ENCODE measurements around the gene RABL6. TPM values are rescaled to one million over a fixed set of nuclear protein-coding genes. Genes with fewer than 3 reads are reported as not detected.

RABL6 gene
- total and polyA plus RNA-seq, 2 of the 4 experiments (the other 2 are of a cell fraction), result 37.1 to 47.5 TPM

GRCh38 chr9:136825295-136826187 is 17.8 kb downstream of the RABL6 start:
- H4K91ac ChIP-seq (ENCODE audit: insufficient read depth, low read depth, low read length), result no peak overlapping the region
- no peak overlapping the region for H3K4ac ChIP-seq (ENCODE audit: low read depth, low read length)
- no peaks in the 10 kb centered on the region for H3K27me3 ChIP-seq (ENCODE audit: control insufficient read depth, insufficient read depth, low read length)
- peaks cover 11 to 22% of the 10 kb centered on the region in 2 experiments; a peak in 3 of 4 replicates for H3K79me1 ChIP-seq (ENCODE audit: low read depth in 1 of 2, low read length in 2 of 2)
- no peak for DNase-seq
- BruUV-seq (replicated peaks), result no TSS peak
- peaks cover 3% of the 10 kb centered on the region; the same call in 1 of the 2 replicates for H3K4me1 ChIP-seq (ENCODE audit: control insufficient read depth, insufficient read depth, low read length)
- WGBS, 2 experiments (ENCODE audit: extremely low coverage in 2 of 2, insufficient read length in 1 of 2), result 93% methylated on average over 22 of the region's 44 CpGs; no CpG with 5 or more reads in 1 of the 2 experiments
- TF ChIP-seq MXI1 (IDR thresholded peaks at IDR 0.05; ENCODE audit: borderline replicate concordance, low read depth, low read length), result no peak
- in situ Hi-C loops (cut with MboI; ENCODE audit: low sequenced_read_pairs) (no loop called here), dilution Hi-C loops (cut with HindIII; ENCODE audit: low sequenced_read_pairs, unreplicated experiment) (no loop called here), intact Hi-C loops (cut with micrococcal nuclease) (no loop called here)
- no peak for ATAC-seq (ENCODE audit: low read depth)
- no peak overlapping the region for H3K27ac ChIP-seq (ENCODE audit: insufficient read depth, low read length)
- ChIA-PET POLR2A (ENCODE audit: unreplicated experiment) (no interaction called here), CTCF (no interaction called here)
- H3K23ac ChIP-seq (ENCODE audit: low read depth, low read length), result no peak overlapping the region
- no peaks in the 10 kb centered on the region for H3K9me3 ChIP-seq (ENCODE audit: control insufficient read depth, insufficient read depth, low read length)
- H2AK5ac ChIP-seq (ENCODE audit: low read depth, low read length), result no peak overlapping the region
- no peak overlapping the region for H2AK9ac ChIP-seq (replicated peaks; ENCODE audit: low read depth, low read length, poor library complexity)
- H3K4me3 ChIP-seq (ENCODE audit: insufficient read depth, low read depth, low read length), result no peak overlapping the region
- H3K36me3 ChIP-seq (ENCODE audit: control insufficient read depth, insufficient read depth, low read length), result peaks cover 50% of the 10 kb centered on the region
- H3K56ac ChIP-seq (ENCODE audit: extremely low read depth, insufficient read depth, low read length), result no peak overlapping the region
- no peak overlapping the region for H2BK120ac ChIP-seq (ENCODE audit: low read depth, low read length)
- no peak overlapping the region for H3K9ac ChIP-seq (ENCODE audit: low read depth, low read length)
- H2BK5ac ChIP-seq (ENCODE audit: low read depth, low read length, poor library complexity, severe bottlenecking), result no peak overlapping the region
- H3K18ac ChIP-seq (ENCODE audit: low read depth, low read length), result no peak overlapping the region
- no peak overlapping the region for H3K14ac ChIP-seq (replicated peaks; ENCODE audit: low read depth, low read length)
- H3K9me1 ChIP-seq (ENCODE audit: insufficient read depth, low read length), result no peaks in the 10 kb centered on the region
- no peak overlapping the region for H2AFZ ChIP-seq (replicated peaks; ENCODE audit: low read length, poor library complexity)
- no peak overlapping the region for H3K4me2 ChIP-seq (ENCODE audit: low read depth, low read length)
- no peak overlapping the region for H4K5ac ChIP-seq (ENCODE audit: low read depth, low read length)
- H2BK20ac ChIP-seq (ENCODE audit: low read depth, low read length), result no peak overlapping the region
- H2BK15ac ChIP-seq (ENCODE audit: low read depth, low read length), result no peak overlapping the region
- peaks cover 9% of the 10 kb centered on the region for H4K20me1 ChIP-seq (ENCODE audit: insufficient read depth, low read length)
- no peak overlapping the region for H4K8ac ChIP-seq (ENCODE audit: low read depth in 2 of 2, low read length in 2 of 2)

Data from IMR-90 (cell line).